Measurements from ENCODE around the gene FBXL20. TPM values are rescaled to one million over a fixed set of nuclear protein-coding genes. Genes with fewer than 3 reads are reported as not detected.

Gene FBXL20
- total RNA-seq, 3 donors from 2014 or later (not counting 1 experiment from before 2014, with no cell fraction given) = 25.5 to 34.2 (median 32.4) TPM

- H3K27me3 ChIP-seq (ENCODE audit: control insufficient read depth, insufficient read depth, low read length) = peaks cover 28% of the 10 kb centered on the region
Measured at GRCh38 chr17:39224778-39225307, 176.6 kb downstream of the FBXL20 start.

GRCh38 chr17:39223907-39224777 is 177.3 kb downstream of the FBXL20 start:
- ATAC-seq (no peak), DNase-seq (no peak)
- Mint-ChIP-seq H3K27ac (no peak overlapping the region), H3K9me3 (no peaks in the 10 kb centered on the region), H3K27me3 (ENCODE audit: low read depth in 2 of 2) (peaks cover 23 to 45% of the 10 kb centered on the region in 2 donors), H3K36me3 (no peaks in the 10 kb centered on the region), H3K4me3 (peak overlapping the region; percentile 71), H3K4me1 (peaks cover 6 to 15% of the 10 kb centered on the region in 2 donors)
- 45% methylated on average over 31 of the region's 33 CpGs for WGBS (ENCODE audit: insufficient coverage)
- Histone ChIP-seq H3K27ac (ENCODE audit: low read length) (no peak overlapping the region), H3K4me3 (ENCODE audit: low read length) (no peak overlapping the region), H3K27me3 (ENCODE audit: control insufficient read depth, insufficient read depth, low read length) (peaks cover 28% of the 10 kb centered on the region), H3K4me1 (ENCODE audit: control insufficient read depth, insufficient read depth, low read length) (peaks cover 11% of the 10 kb centered on the region), H3K36me3 (ENCODE audit: control insufficient read depth, insufficient read depth, low read length) (no peaks in the 10 kb centered on the region), H3K9me3 (ENCODE audit: control insufficient read depth, insufficient read depth, low read length) (no peaks in the 10 kb centered on the region)
- intact Hi-C loops (cut with micrococcal nuclease) = no loop called here
- TF ChIP-seq CTCF (IDR thresholded peaks at IDR 0.05) = no peak

More at GRCh38 chr17:39224778-39225307, 176.6 kb downstream of the FBXL20 start:
- no peak overlapping the region for H3K27ac ChIP-seq (ENCODE audit: low read length)
- ATAC-seq (peak in 2 of 3 donors; percentile 59 to 73), DNase-seq (peak in 1 of 2 donors; percentile 45)
- Mint-ChIP-seq H3K4me1 (peaks cover 6 to 15% of the 10 kb centered on the region in 2 donors), H3K9me3 (no peaks in the 10 kb centered on the region), H3K27ac (no peak overlapping the region), H3K27me3 (ENCODE audit: low read depth in 2 of 2) (peaks cover 25 to 46% of the 10 kb centered on the region in 2 donors), H3K36me3 (no peaks in the 10 kb centered on the region), H3K4me3 (peak overlapping the region; percentile 72)
- TF ChIP-seq CTCF (IDR thresholded peaks at IDR 0.05) = no peak
- intact Hi-C loops (cut with micrococcal nuclease) = no loop called here
- H3K36me3 ChIP-seq (ENCODE audit: control insufficient read depth, insufficient read depth, low read length) = no peaks in the 10 kb centered on the region
- H3K4me1 ChIP-seq (ENCODE audit: control insufficient read depth, insufficient read depth, low read length) = peaks cover 11% of the 10 kb centered on the region
- no peaks in the 10 kb centered on the region for H3K9me3 ChIP-seq (ENCODE audit: control insufficient read depth, insufficient read depth, low read length)
- WGBS (ENCODE audit: insufficient coverage) = 3% methylated on average over 68 of the region's 68 CpGs
- H3K4me3 ChIP-seq (ENCODE audit: low read length) = no peak overlapping the region

GRCh38 chr17:39222866-39223834 is 178.3 kb downstream of the FBXL20 start:
- Mint-ChIP-seq H3K27ac (no peak overlapping the region), H3K4me3 (peak overlapping the region; percentile 40), H3K36me3 (no peaks in the 10 kb centered on the region), H3K27me3 (ENCODE audit: low read depth in 2 of 2) (peaks cover 25 to 44% of the 10 kb centered on the region in 2 donors), H3K9me3 (no peaks in the 10 kb centered on the region), H3K4me1 (peaks cover 6 to 16% of the 10 kb centered on the region in 2 donors)
- intact Hi-C loops (cut with micrococcal nuclease) = no loop called here
- no peak overlapping the region for H3K4me3 ChIP-seq (ENCODE audit: low read length)
- ATAC-seq (no peak), DNase-seq (no peak)
- H3K9me3 ChIP-seq (ENCODE audit: control insufficient read depth, insufficient read depth, low read length) = no peaks in the 10 kb centered on the region
- peaks cover 11% of the 10 kb centered on the region for H3K4me1 ChIP-seq (ENCODE audit: control insufficient read depth, insufficient read depth, low read length)
- peaks cover 28% of the 10 kb centered on the region for H3K27me3 ChIP-seq (ENCODE audit: control insufficient read depth, insufficient read depth, low read length)
- TF ChIP-seq CTCF (IDR thresholded peaks at IDR 0.05) = no peak
- no peak overlapping the region for H3K27ac ChIP-seq (ENCODE audit: low read length)
- H3K36me3 ChIP-seq (ENCODE audit: control insufficient read depth, insufficient read depth, low read length) = no peaks in the 10 kb centered on the region
- WGBS (ENCODE audit: insufficient coverage) = 80% methylated on average over 4 of the region's 9 CpGs

Data from natural killer cell (primary cell).